ENCODE data around the gene OR12D1.

The OR12D1 gene

GRCh38 chr6:29466241-29466640, 51.5 kb downstream of the OR12D1 start:
- no peak for DNase-seq

Measured in NCI-H526 (cell line).